Testis (tissue), 3 donors: Measurements from ENCODE around the gene ROMO1. TPM values are rescaled to one million over a fixed set of nuclear protein-coding genes. Genes with fewer than 3 reads are reported as not detected.

ENCODE experiments used
- DNase-seq: peaks from one replicate; pipeline ENCODE4 v3.0.0-alpha.2; 2019
- H3K27ac ChIP-seq, 2 donors: fragments of 200-600 bp; sonication (generic); one replicate each; pipeline ENCODE4 v1.5.1; 2019
- H3K27me3 ChIP-seq: fragments of 200-600 bp; sonication (generic); one replicate; pipeline ENCODE4 v1.5.1; 2019
- H3K36me3 ChIP-seq: fragments of 200-600 bp; sonication (generic); one replicate; pipeline ENCODE4 v1.5.1; 2017; ENCODE audit warnings: low read depth; ENCODE audit errors: missing control alignments
- H3K4me1 ChIP-seq: fragments of 200-600 bp; sonication (generic); one replicate; pipeline ENCODE4 v1.5.1; 2019
- H3K4me3 ChIP-seq, 2 donors: fragments of 200-600 bp; sonication (generic); one replicate each; pipeline ENCODE4 v1.5.1; 2017 to 2019
- H3K9me3 ChIP-seq: fragments of 200-600 bp; sonication (generic); one replicate; pipeline ENCODE4 v1.5.1; 2017
- POLR2A ChIP-seq: fragments of 450-650 bp; IDR thresholded peaks from one replicate; pipeline ENCODE4 v1.6.1; 2017; ENCODE audit warnings: antibody characterized with exemption, mild to moderate bottlenecking, moderate library complexity
- WGBS, 2 donors: methylation state at CpG; one replicate each; pipeline ENCODE4 v1.1.5; 2018; 5-methylcytosine and 5-hydroxymethylcytosine counted together
- intact Hi-C: fragments of 100-400 bp; cut with DNase I; formaldehyde crosslinking; loops from one replicate; pipeline ENCODE4 v1.15.1; 2023; ENCODE audit warnings: low total_unique reads
- polyA plus RNA-seq: library from polyadenylated mRNA; stranded (reverse); fragments of 350-450 nt; fragmentation: Illumina TruSeq; extraction: RNeasy Lipid Tissue Mini Kit (QIAGEN cat#74804); gene quantifications from one replicate; pipeline ENCODE4 v1.2.3, GENCODE V29; 2014; ENCODE audit warnings: low read depth, low replicate concordance; ENCODE audit not compliant: insufficient read depth
- total RNA-seq, 2 donors: library from RNA; depleted of rRNA; stranded (reverse); fragments of >200 nt; gene quantifications; one replicate each; pipeline ENCODE4 v1.2.3, GENCODE V29; 2016
- TF ChIP-seq, protein P1 (sequence below), 3 experiments: fragments of 450-650 bp in 2 of 3; fragments of 200-600 bp in 1 of 3; sonication (generic) in 1 of 3; IDR thresholded peaks; one replicate each; pipeline ENCODE4 v1.5.1; 2016 to 2019; ENCODE audit warnings: antibody characterized with exemption in 3 of 3, mild to moderate bottlenecking in 2 of 3, moderate library complexity in 1 of 3

The ROMO1 gene
- total and polyA plus RNA-seq, 3 donors from 2014 or later = 160 to 276 (median 200) TPM

GRCh38 chr20:35664466-35665206 lies 34.6 kb upstream of the ROMO1 start, which contains the start of the genes CPNE1 and RBM12:
CPNE1 (minus strand) TSS chr20:35664900; CDS start chr20:35632923, 31,977 bp downstream.
RBM12 (minus strand) TSS chr20:35664900; CDS start chr20:35655322, 9,578 bp downstream.
- peak; percentile 92 for DNase-seq
- TF ChIP-seq, protein P1, sequence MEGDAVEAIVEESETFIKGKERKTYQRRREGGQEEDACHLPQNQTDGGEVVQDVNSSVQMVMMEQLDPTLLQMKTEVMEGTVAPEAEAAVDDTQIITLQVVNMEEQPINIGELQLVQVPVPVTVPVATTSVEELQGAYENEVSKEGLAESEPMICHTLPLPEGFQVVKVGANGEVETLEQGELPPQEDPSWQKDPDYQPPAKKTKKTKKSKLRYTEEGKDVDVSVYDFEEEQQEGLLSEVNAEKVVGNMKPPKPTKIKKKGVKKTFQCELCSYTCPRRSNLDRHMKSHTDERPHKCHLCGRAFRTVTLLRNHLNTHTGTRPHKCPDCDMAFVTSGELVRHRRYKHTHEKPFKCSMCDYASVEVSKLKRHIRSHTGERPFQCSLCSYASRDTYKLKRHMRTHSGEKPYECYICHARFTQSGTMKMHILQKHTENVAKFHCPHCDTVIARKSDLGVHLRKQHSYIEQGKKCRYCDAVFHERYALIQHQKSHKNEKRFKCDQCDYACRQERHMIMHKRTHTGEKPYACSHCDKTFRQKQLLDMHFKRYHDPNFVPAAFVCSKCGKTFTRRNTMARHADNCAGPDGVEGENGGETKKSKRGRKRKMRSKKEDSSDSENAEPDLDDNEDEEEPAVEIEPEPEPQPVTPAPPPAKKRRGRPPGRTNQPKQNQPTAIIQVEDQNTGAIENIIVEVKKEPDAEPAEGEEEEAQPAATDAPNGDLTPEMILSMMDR (IDR thresholded peaks at IDR 0.05) = no peak
- peak; percentile 88 for TF ChIP-seq POLR2A
- WGBS, 2 donors = 0 to 1% methylated on average over 25 to 31 of the region's 61 CpGs
- Histone ChIP-seq H3K4me1 (peaks cover 16% of the 10 kb centered on the region), H3K27me3 (no peaks in the 10 kb centered on the region), H3K27ac (peak within 1 kb of the TSS; percentile 97 to 99), H3K36me3 (no peaks in the 10 kb centered on the region), H3K4me3 (peak within 1 kb of the TSS; percentile 96 to 97), H3K9me3 (no peaks in the 10 kb centered on the region)
- intact Hi-C loops = no loop called here

DNA sequence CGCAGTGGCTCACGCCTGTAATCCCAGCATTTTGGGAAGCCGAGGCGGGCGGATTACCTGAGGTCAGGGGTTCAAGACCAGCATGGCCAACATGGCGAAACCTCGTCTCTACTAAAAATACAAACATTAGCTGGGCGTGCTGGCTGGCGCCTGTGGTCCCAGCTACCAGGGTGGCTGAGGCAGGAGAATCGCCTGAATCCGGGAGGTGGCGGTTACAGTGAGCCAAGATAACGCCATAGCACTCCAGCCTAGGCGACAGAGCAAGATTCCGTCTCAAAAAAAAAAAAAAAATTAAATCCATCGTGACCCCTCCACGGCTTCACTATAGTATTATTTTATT lies 33.3 kb upstream of the ROMO1 start:
- H3K27ac ChIP-seq = peak overlapping the region; percentile 39 to 97
- 67 to 85% methylated on average over 17 of the region's 17 CpGs for WGBS, 2 donors
- no peaks in the 10 kb centered on the region for H3K9me3 ChIP-seq
- no peak for TF ChIP-seq POLR2A
- TF ChIP-seq, protein P1 (IDR thresholded peaks at IDR 0.05) = no peak
- peaks cover 12% of the 10 kb centered on the region for H3K4me1 ChIP-seq
- peak overlapping the region in 1 of 2 donors; percentile 97 for H3K4me3 ChIP-seq
- H3K36me3 ChIP-seq = no peaks in the 10 kb centered on the region
- intact Hi-C loops = no loop called here
- no peak for DNase-seq
- H3K27me3 ChIP-seq = no peaks in the 10 kb centered on the region

DNA sequence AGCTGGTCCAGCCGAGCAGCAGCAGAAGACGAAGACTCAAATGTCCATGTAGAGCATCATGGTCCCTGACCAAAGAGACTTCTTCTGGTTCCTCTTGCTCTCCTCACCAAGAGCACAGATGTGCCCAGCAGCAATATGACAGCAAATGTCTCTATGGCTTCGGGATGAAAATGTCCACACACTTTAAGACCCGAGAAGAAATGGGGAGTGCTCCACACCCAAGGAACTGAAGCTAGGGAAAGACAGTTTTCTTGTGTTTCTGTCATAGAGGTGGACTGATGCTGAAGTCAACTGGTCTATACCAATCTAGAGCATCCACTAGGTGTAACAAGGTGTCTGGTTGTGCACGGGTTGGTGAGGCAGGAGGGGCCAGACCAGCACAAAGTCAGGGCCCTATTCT lies 30.0 kb upstream of the ROMO1 start:
- no peaks in the 10 kb centered on the region for H3K36me3 ChIP-seq
- intact Hi-C loops = no loop called here
- no peaks in the 10 kb centered on the region for H3K27me3 ChIP-seq
- H3K27ac ChIP-seq = no peak overlapping the region
- 95 to 97% methylated on average over 5 of the region's 5 CpGs for WGBS, 2 donors
- H3K4me3 ChIP-seq = no peak overlapping the region
- no peaks in the 10 kb centered on the region for H3K9me3 ChIP-seq
- DNase-seq = no peak
- TF ChIP-seq, protein P1 (IDR thresholded peaks at IDR 0.05) = no peak
- TF ChIP-seq POLR2A = no peak
- no peaks in the 10 kb centered on the region for H3K4me1 ChIP-seq

DNA sequence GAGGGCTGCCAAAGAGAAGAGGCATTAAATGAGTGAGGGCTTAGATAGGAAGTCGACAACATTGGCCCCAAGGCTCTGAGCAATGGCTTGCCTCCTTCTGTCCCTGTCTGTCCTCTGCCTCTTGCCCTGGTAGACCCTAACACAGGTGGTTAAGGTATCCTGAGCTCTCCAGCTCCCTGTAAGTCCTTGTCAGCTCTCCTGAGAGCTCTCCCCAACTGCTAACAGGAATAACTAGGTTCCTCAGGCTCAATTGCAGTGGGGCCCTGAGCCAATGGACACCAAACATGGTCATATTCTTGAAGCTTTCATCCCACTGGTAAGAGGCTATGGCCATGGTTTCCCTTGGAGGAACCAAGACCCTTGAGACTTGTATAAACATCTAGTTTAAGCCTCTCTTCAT lies 29.5 kb upstream of the ROMO1 start:
- Histone ChIP-seq H3K4me3 (no peak overlapping the region), H3K27ac (no peak overlapping the region), H3K4me1 (no peaks in the 10 kb centered on the region), H3K9me3 (no peaks in the 10 kb centered on the region), H3K27me3 (no peaks in the 10 kb centered on the region), H3K36me3 (no peaks in the 10 kb centered on the region)
- intact Hi-C loops = no loop called here
- 89 to 100% methylated on average over 1 of the region's 1 CpG for WGBS, 2 donors
- DNase-seq = no peak
- TF ChIP-seq, protein P1 (IDR thresholded peaks at IDR 0.05) = no peak
- no peak for TF ChIP-seq POLR2A

GRCh38 chr20:35673884-35674283 lies 25.3 kb upstream of the ROMO1 start:
- Histone ChIP-seq H3K4me3 (no peak overlapping the region), H3K9me3 (no peaks in the 10 kb centered on the region), H3K4me1 (no peaks in the 10 kb centered on the region), H3K27ac (no peak overlapping the region), H3K27me3 (no peaks in the 10 kb centered on the region), H3K36me3 (no peaks in the 10 kb centered on the region)
- intact Hi-C loops = no loop called here
- DNase-seq = no peak
- 71 to 86% methylated on average over 2 to 4 of the region's 4 CpGs for WGBS, 2 donors
- no peak for TF ChIP-seq POLR2A
- TF ChIP-seq, protein P1 (IDR thresholded peaks at IDR 0.05) = no peak
